Esophagus (tissue), 2 donors: ENCODE measurements around the gene RBM19. TPM values are rescaled to one million over a fixed set of nuclear protein-coding genes. Genes with fewer than 3 reads are reported as not detected.
"Not testable (repeated sequence)": the region's sequence is repeated elsewhere in the genome, so short reads cannot be mapped to it uniquely, and the experiment has no call there.

Experiments used
- H3K27ac ChIP-seq, 2 donors: one replicate each; pipeline ENCODE4 v1.5.1; 2013; ENCODE audit warnings: low read depth in 2 of 2, mild to moderate bottlenecking in 2 of 2, inconsistent platforms in 1 of 2, low read length in 1 of 2, moderate library complexity in 1 of 2
- H3K27me3 ChIP-seq, 2 donors: one replicate each; pipeline ENCODE4 v1.6.1; 2013; ENCODE audit warnings: low read length in 2 of 2, control low read depth in 1 of 2, mild to moderate bottlenecking in 1 of 2; ENCODE audit not compliant: insufficient read depth in 2 of 2, control insufficient read depth in 1 of 2
- H3K36me3 ChIP-seq, 2 donors: one replicate each; pipeline ENCODE4 v1.6.1; 2013; ENCODE audit warnings: low read length in 1 of 2; ENCODE audit not compliant: control insufficient read depth in 2 of 2, insufficient read depth in 2 of 2
- H3K4me1 ChIP-seq, 2 donors: one replicate each; pipeline ENCODE4 v1.6.1; 2013; ENCODE audit warnings: low read length in 1 of 2; ENCODE audit not compliant: control insufficient read depth in 2 of 2, insufficient read depth in 2 of 2
- H3K4me3 ChIP-seq, 2 donors: one replicate each; pipeline ENCODE4 v1.5.1; 2013; ENCODE audit warnings: low read length in 2 of 2, mild to moderate bottlenecking in 2 of 2, low read depth in 1 of 2, moderate library complexity in 1 of 2
- H3K9me3 ChIP-seq, 2 donors: one replicate each; pipeline ENCODE4 v1.6.1; 2013; ENCODE audit warnings: mild to moderate bottlenecking in 2 of 2, low read depth in 1 of 2, low read length in 1 of 2, moderate library complexity in 1 of 2; ENCODE audit not compliant: control insufficient read depth in 2 of 2, insufficient read depth in 1 of 2
- WGBS, 2 donors: extraction: QIAGEN DNeasy Blood & Tissue Kit; methylation state at CpG; one replicate each; pipeline ENCODE4 v1.1.7; 2013; 5-methylcytosine and 5-hydroxymethylcytosine counted together
- polyA plus RNA-seq, 2 donors: library from polyadenylated mRNA; stranded (reverse); fragments of 200-250 nt; gene quantifications; one replicate each; pipeline ENCODE4 v1.2.3, GENCODE V29; 2013
- donor health status: healthy with polysubstance abuse.
- donor health status: Bipolar disorder and iron deficiency.

Gene RBM19
- polyA plus RNA-seq, 2 donors: 10.2 to 18.5 TPM

- Histone ChIP-seq H3K36me3 (no peaks in the 10 kb centered on the region), H3K27me3 (no peaks in the 10 kb centered on the region), H3K27ac (no peak overlapping the region), H3K9me3 (peaks cover 0 to 2% of the 10 kb centered on the region in 2 donors), H3K4me1 (no peaks in the 10 kb centered on the region), H3K4me3 (no peak overlapping the region)
- WGBS, 2 donors: 70 to 74% methylated on average over 5 of the region's 5 CpGs
Measured at GRCh38 chr12:114003286-114003685, 37.2 kb upstream of the RBM19 start.

GRCh38 chr12:114001511-114002340 lies 35.6 kb upstream of the RBM19 start:
- Histone ChIP-seq H3K4me1 (no peaks in the 10 kb centered on the region), H3K36me3 (no peaks in the 10 kb centered on the region), H3K27me3 (peaks cover 0 to 6% of the 10 kb centered on the region in 2 donors), H3K4me3 (no peak overlapping the region), H3K9me3 (peaks cover 0 to 2% of the 10 kb centered on the region in 2 donors), H3K27ac (no peak overlapping the region)
- WGBS, 2 donors: 62 to 77% methylated on average over 5 of the region's 5 CpGs

GRCh38 chr12:114000861-114001260 lies 34.7 kb upstream of the RBM19 start:
- no peak overlapping the region for H3K27ac ChIP-seq
- WGBS, 2 donors: 83 to 85% methylated on average over 8 of the region's 8 CpGs
- no peaks in the 10 kb centered on the region for H3K36me3 ChIP-seq
- no peak overlapping the region for H3K4me3 ChIP-seq
- peaks cover 0 to 6% of the 10 kb centered on the region in 2 donors for H3K27me3 ChIP-seq
- H3K4me1 ChIP-seq: no peaks in the 10 kb centered on the region
- peaks cover 0 to 2% of the 10 kb centered on the region in 2 donors for H3K9me3 ChIP-seq

DNA sequence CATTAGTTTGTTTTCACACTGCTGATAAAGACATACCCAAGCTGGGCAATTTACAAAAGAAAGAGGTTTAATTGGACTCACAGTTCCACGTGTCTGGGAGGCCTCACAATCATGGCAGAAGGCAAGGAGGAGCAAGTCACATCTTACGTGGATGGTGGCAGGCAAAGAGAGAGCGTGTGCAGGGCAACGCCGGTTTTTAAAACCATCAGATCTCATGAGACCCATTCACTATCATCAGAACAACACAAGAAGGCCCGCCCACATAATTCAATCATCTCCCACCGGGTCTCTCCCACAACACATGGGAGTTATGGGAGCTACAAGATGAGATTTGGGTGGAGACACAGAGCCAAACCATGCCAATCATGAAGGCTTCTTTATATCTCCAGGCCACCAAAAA lies 34.1 kb upstream of the RBM19 start:
- WGBS, 2 donors: 75 to 79% methylated on average over 7 of the region's 7 CpGs
- not testable (repeated sequence) for H3K36me3 ChIP-seq, H3K4me1 ChIP-seq, H3K27ac ChIP-seq, H3K4me3 ChIP-seq, H3K9me3 ChIP-seq, H3K27me3 ChIP-seq

DNA sequence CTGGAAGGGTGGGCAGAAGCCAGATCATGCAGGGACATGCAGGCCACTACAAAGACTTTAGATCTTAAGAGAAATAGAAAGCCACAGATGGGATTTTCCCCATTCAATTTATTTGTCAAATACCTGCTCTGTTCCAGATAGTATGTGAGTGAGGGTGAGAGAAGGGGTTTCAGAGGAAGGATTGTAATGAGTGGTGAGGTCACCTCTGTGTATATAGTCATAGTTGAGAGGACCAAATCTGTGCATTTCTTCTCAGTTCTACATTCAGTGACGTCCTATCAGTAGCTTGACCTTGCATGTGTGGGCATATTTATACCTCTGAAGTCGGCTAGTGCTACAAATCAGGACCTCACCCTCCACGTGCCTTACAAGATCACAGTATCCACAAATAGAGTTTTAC lies 31.2 kb upstream of the RBM19 start:
- H3K9me3 ChIP-seq: no peaks in the 10 kb centered on the region
- H3K27me3 ChIP-seq: peaks cover 0 to 6% of the 10 kb centered on the region in 2 donors
- H3K36me3 ChIP-seq: no peaks in the 10 kb centered on the region
- no peak overlapping the region for H3K27ac ChIP-seq
- H3K4me1 ChIP-seq: no peaks in the 10 kb centered on the region
- no peak overlapping the region for H3K4me3 ChIP-seq
- WGBS, 2 donors: 19 to 35% methylated on average over 3 of the region's 3 CpGs

- Histone ChIP-seq H3K4me3 (no peak overlapping the region), H3K4me1 (no peaks in the 10 kb centered on the region), H3K9me3 (no peaks in the 10 kb centered on the region), H3K27me3 (peaks cover 0 to 6% of the 10 kb centered on the region in 2 donors), H3K27ac (no peak overlapping the region), H3K36me3 (no peaks in the 10 kb centered on the region)
- 38 to 42% methylated on average over 7 of the region's 7 CpGs for WGBS, 2 donors
Measured at GRCh38 chr12:113996026-113996425, 29.9 kb upstream of the RBM19 start.

GRCh38 chr12:113994051-113994450 lies 27.9 kb upstream of the RBM19 start:
- Histone ChIP-seq H3K4me3 (no peak overlapping the region), H3K9me3 (no peaks in the 10 kb centered on the region), H3K36me3 (no peaks in the 10 kb centered on the region), H3K27ac (no peak overlapping the region), H3K27me3 (peaks cover 0 to 6% of the 10 kb centered on the region in 2 donors), H3K4me1 (no peaks in the 10 kb centered on the region)
- 87 to 88% methylated on average over 3 of the region's 3 CpGs for WGBS, 2 donors

DNA sequence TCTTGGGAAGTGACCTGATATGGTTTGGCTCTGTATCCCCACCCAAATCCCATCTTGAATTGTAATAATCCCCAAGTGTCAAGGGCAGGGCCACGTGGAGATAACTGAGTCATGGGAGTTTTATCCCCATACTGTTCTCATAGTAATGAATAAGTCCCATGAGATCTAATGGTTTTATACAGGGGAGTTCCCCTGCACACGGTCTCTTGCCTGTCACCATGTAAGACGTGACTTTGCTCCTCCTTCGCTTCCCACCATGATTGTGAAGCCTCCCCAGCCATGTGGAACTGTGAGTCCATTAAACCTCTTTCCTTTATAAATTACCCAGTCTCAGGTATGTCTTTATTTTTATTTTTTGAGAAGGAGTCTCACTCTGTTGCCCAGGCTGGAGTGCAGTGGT lies 26.6 kb upstream of the RBM19 start:
- H3K9me3 ChIP-seq, H3K27me3 ChIP-seq, H3K27ac ChIP-seq, H3K4me1 ChIP-seq, H3K36me3 ChIP-seq, H3K4me3 ChIP-seq: not testable (repeated sequence)
- WGBS, 2 donors: 61 to 68% methylated on average over 4 of the region's 4 CpGs

DNA sequence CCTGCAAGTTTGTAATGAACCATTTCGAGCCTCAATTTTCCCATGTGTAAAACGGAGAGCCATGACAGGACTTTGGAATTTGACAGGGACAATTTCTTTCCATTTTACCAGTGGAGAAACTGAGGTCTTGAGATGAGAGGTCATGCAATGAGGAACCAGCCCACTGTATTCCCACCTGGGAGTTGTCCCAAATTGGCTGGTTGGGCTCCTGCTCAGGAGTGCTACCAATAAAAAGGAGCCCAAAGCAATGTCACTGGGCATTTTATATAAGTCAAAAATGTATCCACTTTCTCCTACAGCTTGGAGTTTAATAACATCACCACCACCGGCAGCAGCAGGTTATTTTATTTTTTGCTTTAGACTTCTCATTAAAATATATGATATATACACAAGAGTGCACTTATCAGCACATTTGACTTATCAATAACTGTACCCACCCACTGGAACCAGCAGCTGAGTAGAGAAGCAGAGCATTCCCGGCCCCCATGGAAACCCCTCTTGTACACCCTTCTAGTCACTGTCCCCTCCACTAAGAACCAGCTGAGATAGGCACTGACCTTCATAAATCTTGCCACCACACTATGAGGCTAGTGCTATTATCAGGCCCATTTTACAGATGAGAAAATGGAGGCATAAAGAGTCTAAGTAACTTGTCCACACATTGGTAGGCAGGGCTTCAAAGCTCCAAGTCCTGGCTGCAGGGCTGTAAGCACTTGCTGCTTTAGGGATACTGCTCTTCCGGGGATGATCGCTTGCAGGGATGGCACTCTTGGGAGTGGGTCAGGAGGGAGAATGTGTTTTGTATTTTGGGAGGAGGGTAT lies 25.3 kb upstream of the RBM19 start:
- no peaks in the 10 kb centered on the region for H3K36me3 ChIP-seq
- H3K4me3 ChIP-seq: no peak overlapping the region
- H3K9me3 ChIP-seq: no peaks in the 10 kb centered on the region
- H3K27ac ChIP-seq: no peak overlapping the region
- H3K4me1 ChIP-seq: no peaks in the 10 kb centered on the region
- 65 to 75% methylated on average over 6 of the region's 6 CpGs for WGBS, 2 donors
- H3K27me3 ChIP-seq: no peaks in the 10 kb centered on the region
